Colonic mucosa (tissue), 4 donors: ENCODE measurements around the gene BLCAP. TPM values are rescaled to one million over a fixed set of nuclear protein-coding genes. Genes with fewer than 3 reads are reported as not detected.
"Not testable (repeated sequence)": the region's sequence is repeated elsewhere in the genome, so short reads cannot be mapped to it uniquely, and the experiment has no call there.

ENCODE experiments used
- DNase-seq: peaks from one replicate; pipeline ENCODE4 v3.0.0-alpha.2; 2020
- H3K27ac ChIP-seq: fragments of 200-600 bp; one replicate; pipeline ENCODE4 v1.8.0; 2021
- H3K27me3 ChIP-seq: fragments of 200-600 bp; one replicate; pipeline ENCODE4 v1.8.0; 2021
- H3K36me3 ChIP-seq: fragments of 200-600 bp; one replicate; pipeline ENCODE4 v1.8.0; 2021
- H3K4me1 ChIP-seq: fragments of 200-600 bp; one replicate; pipeline ENCODE4 v1.8.0; 2021; ENCODE audit warnings: mild to moderate bottlenecking
- H3K4me3 ChIP-seq: fragments of 200-600 bp; one replicate; pipeline ENCODE4 v1.8.0; 2021
- H3K9ac ChIP-seq, 2 donors: one replicate each; pipeline ENCODE4 v1.7.0; 2013; ENCODE audit warnings: control low read depth in 2 of 2, low read depth in 2 of 2, low read length in 2 of 2
- H3K9me3 ChIP-seq: fragments of 200-600 bp; one replicate; pipeline ENCODE4 v1.8.0; 2021
- CTCF ChIP-seq: fragments of 200-600 bp; IDR thresholded peaks from one replicate; pipeline ENCODE4 v1.8.0; 2022; ENCODE audit warnings: antibody characterized with exemption, mild to moderate bottlenecking
- intact Hi-C: fragments of 100-400 bp; cut with DNase I; formaldehyde crosslinking; loops from one replicate; pipeline ENCODE4 v1.14.1; 2022
- total RNA-seq, 2 donors: library from RNA; stranded (reverse); fragmentation: NEBNext Ultra II Directional in 1 of 2; extraction: Animal tissue kit (Norgen Biotek cat#: 25700) in 1 of 2; gene quantifications; one replicate each; pipeline ENCODE4 v1.2.1, GENCODE V29; 2021
- donor health status: healthy.
- donor health status: DM: no; HTN: no; CAD: no.
- donor health status: DM: no; HTN: no; CAD: no.

Gene BLCAP
- total RNA-seq, 2 donors from 2014 or later: 87.2 to 103 TPM

DNA sequence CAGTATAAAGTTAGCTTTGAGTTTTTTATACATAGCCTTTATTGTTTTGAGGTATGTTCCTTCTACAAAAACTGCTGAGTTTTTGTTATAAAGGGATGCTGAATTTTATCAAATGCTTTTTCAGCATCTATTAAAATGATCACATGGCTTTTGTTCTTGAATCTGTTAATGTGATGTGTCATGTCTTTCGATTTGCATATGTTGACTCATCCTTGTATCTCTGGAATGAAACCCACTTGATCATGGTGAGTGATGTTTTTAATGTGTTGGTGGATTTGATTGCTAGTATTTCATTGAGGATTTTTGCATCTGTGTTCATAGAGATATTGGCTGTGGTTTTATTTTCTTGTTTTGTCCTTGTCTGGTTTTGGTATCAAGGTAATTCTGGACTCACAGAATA is 24.7 kb upstream of the BLCAP start:
- Histone ChIP-seq H3K27me3 (no peaks in the 10 kb centered on the region), H3K9me3 (no peaks in the 10 kb centered on the region), H3K27ac (no peak overlapping the region), H3K4me1 (no peaks in the 10 kb centered on the region), H3K4me3 (no peak overlapping the region), H3K36me3 (no peaks in the 10 kb centered on the region), H3K9ac (no peak overlapping the region)
- TF ChIP-seq CTCF: no peak
- intact Hi-C loops: no loop called here
- no peak for DNase-seq

DNA sequence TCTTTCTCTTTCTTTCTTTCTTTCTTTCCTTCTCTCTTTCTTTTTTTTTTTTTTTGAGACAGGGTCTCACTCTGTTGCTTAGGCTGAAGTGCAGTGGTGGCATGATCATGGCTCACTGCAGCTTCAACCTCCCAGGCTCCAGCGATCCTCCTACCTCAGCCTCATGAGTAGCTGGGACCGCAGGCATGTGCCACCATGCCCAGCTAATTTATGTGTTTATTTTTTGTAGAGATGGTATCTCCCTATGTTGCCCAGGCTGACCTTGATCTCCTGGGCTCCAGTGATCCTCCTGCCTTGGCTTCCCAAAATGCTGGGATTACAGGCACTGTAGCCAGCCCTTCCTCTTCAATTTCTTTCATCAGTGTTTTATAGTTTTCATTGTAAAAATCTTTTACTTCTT is 24.0 kb upstream of the BLCAP start:
- H3K27me3 ChIP-seq, H3K27ac ChIP-seq, H3K4me3 ChIP-seq, DNase-seq, H3K9ac ChIP-seq, H3K9me3 ChIP-seq, intact Hi-C loops, H3K36me3 ChIP-seq, H3K4me1 ChIP-seq: not testable (repeated sequence)

DNA sequence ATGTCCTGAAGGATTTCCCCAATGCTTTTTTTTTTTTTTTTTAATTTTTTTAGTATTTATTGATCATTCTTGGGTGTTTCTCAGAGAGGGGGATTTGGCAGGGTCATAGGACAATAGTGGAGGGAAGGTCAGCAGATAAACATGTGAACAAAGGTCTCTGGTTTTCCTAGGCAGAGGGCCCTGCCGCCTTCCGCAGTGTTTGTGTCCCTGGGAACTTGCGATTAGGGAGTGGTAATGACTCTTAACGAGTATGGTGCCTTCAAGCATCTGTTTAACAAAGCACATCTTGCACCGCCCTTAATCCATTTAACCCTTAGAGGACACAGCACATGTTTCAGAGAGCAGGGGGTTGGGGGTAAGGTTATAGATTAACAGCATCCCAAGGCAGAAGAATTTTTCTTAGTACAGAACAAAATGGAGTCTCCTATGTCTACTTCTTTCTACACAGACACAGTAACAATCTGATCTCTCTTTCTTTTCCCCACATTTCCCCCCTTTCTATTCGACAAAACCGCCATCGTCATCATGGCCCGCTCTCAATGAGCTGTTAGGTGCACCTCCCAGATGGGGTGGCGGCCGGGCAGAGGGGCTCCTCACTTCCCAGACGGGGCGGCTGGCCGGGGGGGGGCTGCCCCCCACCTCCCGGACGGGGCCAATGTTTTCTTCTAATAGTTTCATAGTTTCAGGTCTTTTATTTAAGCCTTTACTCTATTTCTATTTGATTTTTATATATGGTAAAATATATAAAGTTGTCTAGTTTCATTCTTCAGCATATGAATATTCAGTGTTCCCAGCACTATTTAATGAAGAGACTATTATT is 22.6 kb upstream of the BLCAP start:
- H3K27ac ChIP-seq, H3K4me1 ChIP-seq, DNase-seq, H3K4me3 ChIP-seq, intact Hi-C loops, H3K36me3 ChIP-seq, H3K9ac ChIP-seq, H3K9me3 ChIP-seq, H3K27me3 ChIP-seq: not testable (repeated sequence)

DNA sequence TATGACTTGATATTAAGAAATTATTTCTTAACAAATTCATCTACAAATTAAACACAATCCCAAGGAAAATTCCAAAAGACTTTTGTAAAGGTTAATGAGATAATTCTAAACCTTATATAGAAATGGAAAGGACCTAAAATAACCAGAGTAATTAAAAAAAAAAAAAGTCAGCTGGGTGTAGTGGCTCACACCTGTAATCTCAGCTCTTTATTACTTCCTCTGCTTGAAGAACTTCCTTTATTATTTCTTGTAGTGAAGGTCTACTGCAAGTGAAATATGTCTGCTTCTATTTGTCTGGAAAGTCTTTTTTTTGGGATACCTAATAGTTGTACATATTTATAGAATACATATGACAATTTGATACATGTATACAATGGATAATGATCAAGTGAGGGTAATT is 20.2 kb upstream of the BLCAP start:
- Histone ChIP-seq H3K27ac (no peak overlapping the region), H3K4me3 (no peak overlapping the region), H3K9me3 (no peaks in the 10 kb centered on the region), H3K9ac (no peak overlapping the region), H3K27me3 (no peaks in the 10 kb centered on the region), H3K4me1 (no peaks in the 10 kb centered on the region), H3K36me3 (no peaks in the 10 kb centered on the region)
- TF ChIP-seq CTCF: no peak
- intact Hi-C loops: no loop called here
- no peak for DNase-seq

DNA sequence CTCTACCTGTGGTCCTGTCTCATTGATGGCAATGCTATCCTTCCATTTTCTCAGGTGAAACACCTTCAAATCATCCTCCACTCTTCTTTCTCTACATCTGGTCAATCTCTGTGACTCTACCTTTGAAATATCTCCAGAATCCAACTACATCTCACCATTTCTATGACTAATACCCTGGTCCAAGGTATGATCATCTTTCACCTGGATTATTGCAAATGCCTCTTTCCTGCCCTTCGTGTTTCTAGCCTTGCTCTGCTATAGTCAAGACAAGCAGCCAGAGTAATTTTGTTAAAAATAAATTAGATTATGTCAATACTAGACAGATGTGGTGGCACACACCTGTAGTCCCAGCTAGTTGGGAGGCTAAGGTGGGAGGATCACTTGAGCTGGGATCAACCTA is 17.8 kb upstream of the BLCAP start:
- DNase-seq: no peak
- H3K27me3 ChIP-seq: no peaks in the 10 kb centered on the region
- H3K9ac ChIP-seq: no peak overlapping the region

GRCh38 chr20:37544386-37544785 is 16.7 kb upstream of the BLCAP start:
- DNase-seq: no peak
- TF ChIP-seq CTCF: no peak

More for the DNA sequence above, 17.8 kb upstream of the BLCAP start:
- Histone ChIP-seq H3K9me3 (no peaks in the 10 kb centered on the region), H3K4me3 (no peak overlapping the region), H3K36me3 (no peaks in the 10 kb centered on the region), H3K27ac (no peak overlapping the region), H3K4me1 (peaks cover 5% of the 10 kb centered on the region)
- no peak for TF ChIP-seq CTCF
- intact Hi-C loops: no loop called here

More at GRCh38 chr20:37544386-37544785, 16.7 kb upstream of the BLCAP start:
- no peaks in the 10 kb centered on the region for H3K36me3 ChIP-seq
- no peaks in the 10 kb centered on the region for H3K27me3 ChIP-seq
- H3K9me3 ChIP-seq: no peaks in the 10 kb centered on the region
- intact Hi-C loops: no loop called here
- H3K4me1 ChIP-seq: peaks cover 5% of the 10 kb centered on the region
- no peak overlapping the region for H3K27ac ChIP-seq
- no peak overlapping the region for H3K9ac ChIP-seq
- no peak overlapping the region for H3K4me3 ChIP-seq
